Bone marrow (tissue), 2 donors: Measurements from ENCODE around the gene RSPH1.
A peak's percentile ranks its signal among the peaks of the same experiment; 100 is the strongest.

Experiments
- DNase-seq, 2 donors: peaks; one replicate each; lab custom pipeline; 2025; lab: John Stamatoyannopoulos, UW

The RSPH1 gene

GRCh38 chr21:42466700-42467099 lies 29.3 kb downstream of the RSPH1 start:
- DNase-seq = no peak

DNA sequence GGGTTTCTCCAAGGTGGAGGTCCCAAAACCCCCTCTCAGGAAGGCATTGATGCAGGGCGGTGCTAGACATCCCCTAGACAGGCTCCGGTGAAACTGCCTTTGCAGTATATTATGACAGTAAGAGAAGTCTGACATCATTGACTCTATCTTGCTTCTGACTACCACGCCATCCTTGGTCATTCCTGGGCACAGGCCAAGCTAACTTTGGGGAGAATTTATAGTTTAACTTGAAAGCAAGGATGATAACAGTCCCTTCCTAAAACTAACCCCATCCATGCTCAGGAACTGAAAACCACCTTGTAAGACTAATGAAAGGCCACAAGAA lies 30.3 kb downstream of the RSPH1 start:
- DNase-seq = no peak

GRCh38 chr21:42465008-42465802 lies 30.8 kb downstream of the RSPH1 start:
- peak in 1 of 2 donors; percentile 65 for DNase-seq

DNA sequence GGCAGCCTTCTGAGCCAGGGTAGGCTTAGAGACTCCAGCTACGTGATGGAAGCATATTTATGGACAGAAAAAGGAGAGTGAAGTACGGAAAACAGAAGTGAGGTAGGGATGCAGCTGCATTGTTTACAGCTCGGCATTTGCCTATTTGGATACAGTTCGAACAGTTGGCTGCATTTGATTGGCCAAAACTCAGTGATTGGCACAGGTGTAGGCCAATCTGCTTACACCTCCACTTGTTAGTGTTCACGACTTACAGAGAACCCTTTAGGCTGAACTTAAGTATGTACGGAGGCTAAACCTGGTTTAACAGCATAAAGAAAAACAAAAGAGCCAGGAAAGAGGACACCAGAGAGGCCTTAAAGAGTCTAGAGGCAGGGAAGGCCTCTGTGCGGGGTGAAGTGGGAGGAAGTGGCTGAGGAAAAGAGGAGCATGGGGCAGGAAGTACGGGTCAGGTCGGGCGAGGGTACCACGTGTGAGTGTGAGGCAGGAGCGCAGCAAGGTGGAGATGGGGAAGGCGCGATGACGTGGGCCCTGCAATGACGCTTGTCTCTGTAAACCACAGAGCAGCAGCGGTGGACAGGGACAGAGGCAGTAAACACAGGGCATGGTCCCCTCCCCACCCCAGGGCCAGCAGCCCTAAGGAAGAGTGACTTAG lies 32.0 kb downstream of the RSPH1 start:
- no peak for DNase-seq

GRCh38 chr21:42461881-42462877 lies 33.8 kb downstream of the RSPH1 start:
- peak in 1 of 2 donors; percentile 29 for DNase-seq

- no peak for DNase-seq
Observed at GRCh38 chr21:42461185-42461520, 34.9 kb downstream of the RSPH1 start.

DNA sequence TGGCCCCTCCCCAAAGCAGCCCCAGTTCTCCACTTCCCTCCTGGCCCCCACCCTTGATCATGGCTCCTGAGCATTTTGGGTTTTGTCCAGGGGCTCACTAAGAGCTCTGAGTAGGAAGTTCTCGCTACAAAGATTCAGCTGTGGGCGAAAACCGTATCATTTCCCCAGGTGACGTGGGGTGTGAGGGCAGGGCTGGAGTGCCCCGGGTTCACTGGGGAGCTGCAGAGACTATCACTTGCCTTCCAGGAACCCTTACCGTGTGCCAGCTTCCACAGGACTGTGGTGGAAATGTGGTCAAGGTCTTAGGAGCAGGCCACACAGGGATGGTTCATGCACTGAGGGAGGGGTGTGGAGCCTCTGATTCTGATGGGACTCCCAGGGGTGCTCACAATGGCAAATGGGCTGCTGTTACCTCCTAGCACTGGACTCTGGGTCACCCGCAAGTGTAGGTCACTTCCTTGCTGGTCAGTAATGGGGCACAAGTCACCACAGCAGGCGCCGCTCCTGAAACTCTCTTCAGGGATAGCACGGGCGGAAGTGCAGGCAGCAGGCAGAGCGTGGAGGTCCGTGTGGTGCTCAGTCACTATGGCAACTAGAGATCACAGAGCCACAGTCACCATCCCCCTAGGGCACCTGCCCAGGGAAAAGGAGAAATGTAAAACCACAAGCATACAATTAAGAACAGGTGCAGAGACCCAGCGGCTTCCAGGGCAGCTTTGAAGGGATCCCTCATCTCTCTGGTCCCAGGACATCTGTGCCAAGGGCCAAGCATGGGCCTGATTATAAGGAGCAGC lies 35.4 kb downstream of the RSPH1 start:
- DNase-seq = no peak

GRCh38 chr21:42459546-42460215 lies 36.3 kb downstream of the RSPH1 start:
- DNase-seq = no peak

GRCh38 chr21:42459082-42459460 lies 37.0 kb downstream of the RSPH1 start:
- no peak for DNase-seq

DNA sequence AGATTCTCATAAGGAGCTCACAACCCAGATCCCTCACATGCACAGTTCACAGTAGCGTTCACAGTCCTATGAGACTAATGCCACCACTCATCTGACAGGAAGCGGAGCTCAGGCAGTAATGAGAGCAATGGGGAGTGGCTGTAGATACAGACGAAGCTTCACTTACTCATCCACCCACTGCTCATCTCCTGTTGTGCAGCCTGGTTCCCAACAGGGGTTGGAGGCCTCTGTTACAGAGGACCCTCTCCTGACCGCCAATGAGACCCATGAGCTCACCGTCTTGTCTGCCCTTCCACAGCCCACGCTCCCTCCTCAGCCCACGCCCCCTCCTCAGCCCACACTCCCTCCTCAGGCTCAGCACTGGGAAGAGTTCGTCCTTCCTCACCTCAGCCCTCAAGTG lies 39.6 kb downstream of the RSPH1 start:
- peak in 1 of 2 donors; percentile 33 for DNase-seq

- no peak for DNase-seq
Observed at GRCh38 chr21:42455754-42456440, 40.1 kb downstream of the RSPH1 start.

- DNase-seq = no peak
Observed at GRCh38 chr21:42455196-42455595, 40.8 kb downstream of the RSPH1 start.

DNA sequence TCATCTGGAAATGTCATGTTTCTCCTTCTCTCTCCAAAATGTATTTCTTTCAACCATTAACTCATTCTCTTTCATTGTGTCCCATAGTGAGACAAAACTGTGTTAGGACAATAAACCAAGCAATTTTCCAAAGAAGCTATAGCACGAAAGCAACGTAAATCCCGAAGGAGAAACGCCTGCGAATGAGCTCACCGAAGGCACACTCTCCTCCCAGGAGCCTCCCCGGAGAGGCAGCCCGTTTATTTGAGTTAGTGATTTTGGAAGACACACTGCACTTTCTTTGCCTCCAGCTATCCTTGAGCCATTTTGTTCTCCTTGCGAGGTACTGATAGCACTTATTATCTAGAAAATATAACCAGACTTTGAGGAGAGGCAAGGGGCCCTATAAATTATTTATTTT lies 41.2 kb downstream of the RSPH1 start:
- no peak for DNase-seq

DNA sequence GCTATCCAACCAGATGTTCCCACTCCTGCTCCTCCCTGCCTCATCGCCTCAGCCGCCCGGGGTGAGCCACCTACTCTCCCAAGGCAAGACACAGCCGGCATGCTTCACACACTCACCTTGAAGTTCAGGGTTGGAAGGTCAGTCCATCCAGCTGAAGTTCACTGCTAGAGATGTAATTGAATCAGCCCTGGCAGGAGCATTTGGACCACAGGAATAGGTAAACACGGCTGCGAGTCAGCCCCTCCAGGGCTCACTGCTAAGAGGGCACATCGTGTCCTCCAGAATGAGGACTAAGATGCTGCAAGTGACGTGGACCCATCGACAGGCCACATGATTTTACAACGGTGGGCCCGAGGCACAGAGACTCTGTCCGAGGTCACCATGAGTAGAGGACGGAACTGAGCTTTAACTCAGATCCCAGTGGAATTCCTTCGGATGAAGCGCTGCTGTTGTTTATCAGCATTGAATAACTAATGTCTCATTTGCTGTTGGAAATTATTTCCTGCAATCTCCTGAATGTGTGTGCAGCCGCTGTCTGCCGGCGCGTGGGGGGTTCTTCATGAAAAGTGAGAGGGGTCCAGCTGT lies 41.9 kb downstream of the RSPH1 start:
- no peak for DNase-seq

DNA sequence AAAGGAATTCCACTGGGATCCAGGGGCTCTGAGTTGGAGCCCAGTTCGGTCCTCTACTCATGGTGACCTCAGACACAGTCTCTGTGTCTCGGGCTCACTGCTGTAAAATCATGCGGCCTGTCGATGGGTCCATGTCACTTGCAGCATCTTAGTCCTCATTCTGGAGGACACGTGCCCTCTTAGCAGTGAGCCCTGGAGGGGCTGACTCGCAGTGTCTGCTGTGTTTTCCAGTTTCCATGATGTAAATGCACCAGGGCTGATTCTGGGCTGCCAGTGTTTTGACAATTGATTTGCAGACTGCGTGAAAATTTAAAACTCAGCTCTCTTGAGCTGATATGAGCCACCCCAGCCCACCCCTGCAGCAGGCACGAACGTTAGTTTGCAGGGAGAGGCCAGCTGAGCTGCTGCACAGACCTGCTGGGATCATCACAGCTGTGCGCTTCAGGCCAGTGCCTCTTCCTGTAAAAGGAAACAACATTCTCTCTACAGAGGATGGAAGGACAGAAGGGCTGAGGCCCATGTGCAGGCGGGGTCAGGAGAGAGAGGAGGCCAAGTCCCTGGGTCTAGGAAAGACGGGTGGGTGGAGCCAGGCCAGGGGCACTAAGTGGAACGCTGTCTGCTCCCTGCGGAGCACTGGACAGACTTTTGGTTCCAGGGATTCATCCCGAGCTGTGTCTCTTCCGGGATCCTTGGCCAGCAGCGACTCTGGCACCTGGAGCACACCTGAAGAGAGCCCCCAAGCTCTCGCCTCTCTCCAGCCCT lies 42.6 kb downstream of the RSPH1 start:
- no peak for DNase-seq

GRCh38 chr21:42452401-42453223 lies 43.4 kb downstream of the RSPH1 start:
- DNase-seq = no peak

GRCh38 chr21:42451941-42452340 lies 44.1 kb downstream of the RSPH1 start:
- DNase-seq = no peak

DNA sequence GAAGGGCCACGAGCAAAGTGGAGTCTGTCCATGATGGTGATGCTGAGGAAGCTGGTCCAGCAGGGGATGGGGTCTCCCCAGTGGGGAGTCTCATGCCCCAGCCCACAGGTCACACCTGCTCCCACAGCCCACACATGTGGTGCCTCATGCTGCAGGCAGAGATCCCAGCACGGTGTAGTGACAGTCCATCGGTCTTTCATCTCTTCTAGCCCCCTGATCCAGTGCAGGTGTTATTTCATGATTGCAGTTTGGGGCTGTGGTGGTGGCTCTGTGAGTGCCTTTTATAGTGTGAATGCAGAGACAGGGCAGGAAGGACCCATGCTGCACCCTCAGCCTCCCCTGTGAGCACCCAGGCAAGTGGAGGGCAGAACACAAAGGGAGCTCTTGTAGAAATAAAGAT lies 47.3 kb downstream of the RSPH1 start:
- DNase-seq = no peak

- no peak for DNase-seq
Observed at GRCh38 chr21:42447732-42448131, 48.3 kb downstream of the RSPH1 start.
